Stimulated activated CD8-positive, alpha-beta memory T cell treated with anti-CD3 and anti-CD28 coated beads, Interleukin-4, amount 100 ng/mL, for 1 hour (primary cell): ENCODE results near the gene RGS12.

ENCODE experiments used
- DNase-seq, 2 donors: peaks; one replicate each; pipeline ENCODE4 v3.0.0-alpha.2; 2020; ENCODE audit warnings: low read depth in 2 of 2, low spot score in 1 of 2

The RGS12 gene

GRCh38 chr4:3280466-3280865 lies 12.4 kb upstream of the RGS12 start:
- no peak for DNase-seq

GRCh38 chr4:3283483-3283882 lies 9.3 kb upstream of the RGS12 start:
- DNase-seq, result no peak

- no peak for DNase-seq
Measured at GRCh38 chr4:3283916-3284315, 8.9 kb upstream of the RGS12 start.

GRCh38 chr4:3284734-3285557 lies 7.9 kb upstream of the RGS12 start:
- no peak for DNase-seq

- no peak for DNase-seq
Measured at GRCh38 chr4:3285558-3286334, 7.1 kb upstream of the RGS12 start.

GRCh38 chr4:3286335-3287175 lies 6.3 kb upstream of the RGS12 start:
- DNase-seq, result no peak

GRCh38 chr4:3287271-3287971 lies 5.4 kb upstream of the RGS12 start:
- no peak for DNase-seq

- no peak for DNase-seq
Measured at GRCh38 chr4:3287972-3288570, 4.8 kb upstream of the RGS12 start.

- DNase-seq, result no peak
Measured at GRCh38 chr4:3288571-3289094, 4.2 kb upstream of the RGS12 start.

GRCh38 chr4:3290476-3290875 lies 2.3 kb upstream of the RGS12 start:
- DNase-seq, result no peak

- DNase-seq, result no peak
Measured at GRCh38 chr4:3290889-3291321, 1.9 kb upstream of the RGS12 start.

GRCh38 chr4:3291411-3291968 lies 1.3 kb upstream of the RGS12 start:
- DNase-seq, result no peak

GRCh38 chr4:3291969-3292570 lies 751 bp upstream of the RGS12 start:
- no peak for DNase-seq

- no peak for DNase-seq
Measured at GRCh38 chr4:3293401-3294391, 875 bp downstream of the RGS12 start.

GRCh38 chr4:3294401-3295241 lies 1.8 kb downstream of the RGS12 start:
- DNase-seq, result no peak

- DNase-seq, result no peak
Measured at GRCh38 chr4:3295837-3296624, 3.2 kb downstream of the RGS12 start.

GRCh38 chr4:3296651-3297050 lies 3.8 kb downstream of the RGS12 start:
- DNase-seq, result no peak
